ENCODE results near the gene SPRR5. TPM values are rescaled to one million over a fixed set of nuclear protein-coding genes. Genes with fewer than 3 reads are reported as not detected.

Gene SPRR5
- total and polyA plus RNA-seq, 2 experiments from 2014 or later, result not detected

DNA sequence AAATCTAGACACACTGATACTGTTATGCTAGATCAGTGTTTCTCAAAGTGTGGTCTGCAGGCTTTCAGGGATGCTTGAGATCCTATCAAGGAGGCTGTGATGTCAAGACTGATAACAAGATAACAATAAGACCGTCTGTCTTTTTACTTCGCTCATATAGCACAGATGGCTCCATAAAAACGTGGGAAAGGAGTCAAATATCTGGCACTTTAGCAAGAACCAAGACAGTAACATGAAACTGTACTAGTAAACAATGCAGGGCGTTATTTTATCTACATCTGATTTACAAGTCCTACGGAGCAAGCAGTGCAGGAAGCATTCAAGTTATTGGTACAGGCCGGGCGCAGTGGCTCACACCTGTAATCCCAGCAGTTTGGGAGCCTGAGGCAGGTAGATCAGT, 50.9 kb downstream of the SPRR5 start (continued):
- TF ChIP-seq, protein P1, sequence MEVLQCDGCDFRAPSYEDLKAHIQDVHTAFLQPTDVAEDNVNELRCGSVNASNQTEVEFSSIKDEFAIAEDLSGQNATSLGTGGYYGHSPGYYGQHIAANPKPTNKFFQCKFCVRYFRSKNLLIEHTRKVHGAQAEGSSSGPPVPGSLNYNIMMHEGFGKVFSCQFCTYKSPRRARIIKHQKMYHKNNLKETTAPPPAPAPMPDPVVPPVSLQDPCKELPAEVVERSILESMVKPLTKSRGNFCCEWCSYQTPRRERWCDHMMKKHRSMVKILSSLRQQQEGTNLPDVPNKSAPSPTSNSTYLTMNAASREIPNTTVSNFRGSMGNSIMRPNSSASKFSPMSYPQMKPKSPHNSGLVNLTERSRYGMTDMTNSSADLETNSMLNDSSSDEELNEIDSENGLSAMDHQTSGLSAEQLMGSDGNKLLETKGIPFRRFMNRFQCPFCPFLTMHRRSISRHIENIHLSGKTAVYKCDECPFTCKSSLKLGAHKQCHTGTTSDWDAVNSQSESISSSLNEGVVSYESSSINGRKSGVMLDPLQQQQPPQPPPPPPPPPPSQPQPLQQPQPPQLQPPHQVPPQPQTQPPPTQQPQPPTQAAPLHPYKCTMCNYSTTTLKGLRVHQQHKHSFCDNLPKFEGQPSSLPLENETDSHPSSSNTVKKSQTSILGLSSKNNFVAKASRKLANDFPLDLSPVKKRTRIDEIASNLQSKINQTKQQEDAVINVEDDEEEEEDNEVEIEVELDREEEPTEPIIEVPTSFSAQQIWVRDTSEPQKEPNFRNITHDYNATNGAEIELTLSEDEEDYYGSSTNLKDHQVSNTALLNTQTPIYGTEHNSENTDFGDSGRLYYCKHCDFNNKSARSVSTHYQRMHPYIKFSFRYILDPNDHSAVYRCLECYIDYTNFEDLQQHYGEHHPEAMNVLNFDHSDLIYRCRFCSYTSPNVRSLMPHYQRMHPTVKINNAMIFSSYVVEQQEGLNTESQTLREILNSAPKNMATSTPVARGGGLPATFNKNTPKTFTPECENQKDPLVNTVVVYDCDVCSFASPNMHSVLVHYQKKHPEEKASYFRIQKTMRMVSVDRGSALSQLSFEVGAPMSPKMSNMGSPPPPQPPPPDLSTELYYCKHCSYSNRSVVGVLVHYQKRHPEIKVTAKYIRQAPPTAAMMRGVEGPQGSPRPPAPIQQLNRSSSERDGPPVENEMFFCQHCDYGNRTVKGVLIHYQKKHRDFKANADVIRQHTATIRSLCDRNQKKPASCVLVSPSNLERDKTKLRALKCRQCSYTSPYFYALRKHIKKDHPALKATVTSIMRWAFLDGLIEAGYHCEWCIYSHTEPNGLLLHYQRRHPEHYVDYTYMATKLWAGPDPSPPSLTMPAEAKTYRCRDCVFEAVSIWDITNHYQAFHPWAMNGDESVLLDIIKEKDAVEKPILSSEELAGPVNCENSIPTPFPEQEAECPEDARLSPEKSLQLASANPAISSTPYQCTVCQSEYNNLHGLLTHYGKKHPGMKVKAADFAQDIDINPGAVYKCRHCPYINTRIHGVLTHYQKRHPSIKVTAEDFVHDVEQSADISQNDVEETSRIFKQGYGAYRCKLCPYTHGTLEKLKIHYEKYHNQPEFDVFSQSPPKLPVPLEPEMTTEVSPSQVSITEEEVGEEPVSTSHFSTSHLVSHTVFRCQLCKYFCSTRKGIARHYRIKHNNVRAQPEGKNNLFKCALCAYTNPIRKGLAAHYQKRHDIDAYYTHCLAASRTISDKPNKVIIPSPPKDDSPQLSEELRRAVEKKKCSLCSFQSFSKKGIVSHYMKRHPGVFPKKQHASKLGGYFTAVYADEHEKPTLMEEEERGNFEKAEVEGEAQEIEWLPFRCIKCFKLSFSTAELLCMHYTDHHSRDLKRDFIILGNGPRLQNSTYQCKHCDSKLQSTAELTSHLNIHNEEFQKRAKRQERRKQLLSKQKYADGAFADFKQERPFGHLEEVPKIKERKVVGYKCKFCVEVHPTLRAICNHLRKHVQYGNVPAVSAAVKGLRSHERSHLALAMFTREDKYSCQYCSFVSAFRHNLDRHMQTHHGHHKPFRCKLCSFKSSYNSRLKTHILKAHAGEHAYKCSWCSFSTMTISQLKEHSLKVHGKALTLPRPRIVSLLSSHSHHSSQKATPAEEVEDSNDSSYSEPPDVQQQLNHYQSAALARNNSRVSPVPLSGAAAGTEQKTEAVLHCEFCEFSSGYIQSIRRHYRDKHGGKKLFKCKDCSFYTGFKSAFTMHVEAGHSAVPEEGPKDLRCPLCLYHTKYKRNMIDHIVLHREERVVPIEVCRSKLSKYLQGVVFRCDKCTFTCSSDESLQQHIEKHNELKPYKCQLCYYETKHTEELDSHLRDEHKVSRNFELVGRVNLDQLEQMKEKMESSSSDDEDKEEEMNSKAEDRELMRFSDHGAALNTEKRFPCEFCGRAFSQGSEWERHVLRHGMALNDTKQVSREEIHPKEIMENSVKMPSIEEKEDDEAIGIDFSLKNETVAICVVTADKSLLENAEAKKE (CRISPR knock-in tag; IDR thresholded peaks at IDR 0.05), result no peak

DNA sequence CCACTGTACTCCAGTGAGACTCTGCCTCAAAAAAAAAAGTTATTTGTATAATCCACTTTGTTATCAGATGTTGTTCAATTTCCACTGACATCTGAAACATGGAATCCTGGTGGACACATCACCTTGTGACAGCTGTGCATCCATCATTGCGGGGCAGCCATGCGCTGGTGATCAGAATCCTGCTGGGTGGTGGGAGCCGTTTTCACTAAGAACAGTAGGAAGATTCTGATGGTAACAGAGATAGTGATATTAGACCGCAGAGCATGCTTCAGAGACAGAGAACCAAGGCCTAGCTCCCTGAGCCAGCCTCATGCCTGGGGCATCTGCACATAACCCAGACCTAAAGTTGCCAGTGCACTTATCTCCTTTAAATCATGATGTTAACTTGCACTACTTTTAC, 51.5 kb downstream of the SPRR5 start:
- no peaks in the 10 kb centered on the region; the same call in 1 of the 2 replicates for H3K4me1 ChIP-seq (ENCODE audit: insufficient read depth)
- H3K27me3 ChIP-seq (ENCODE audit: insufficient read depth), result no peaks in the 10 kb centered on the region
- H3K27ac ChIP-seq (ENCODE audit: low read depth), result no peak overlapping the region
- no peak overlapping the region for H3K4me2 ChIP-seq
- DNase-seq (ENCODE audit: low spot score) (no peak), ATAC-seq (no peak)
- no peak overlapping the region for H3K4me3 ChIP-seq
- peaks cover 11% of the 10 kb centered on the region; the same call in 2 of the 3 replicates for H3K4me1 Mint-ChIP-seq
- no peaks in the 10 kb centered on the region for H3F3A ChIP-seq (replicated peaks; ENCODE audit: low read depth)
- H3K9me2 ChIP-seq (ENCODE audit: insufficient read depth), result no peaks in the 10 kb centered on the region
- no peak overlapping the region for H3K4me3 Mint-ChIP-seq
- peaks cover 2% of the 10 kb centered on the region for H3K27me3 Mint-ChIP-seq (ENCODE audit: insufficient read depth, low read depth, poor library complexity)
- H3K79me2 ChIP-seq (replicated peaks; ENCODE audit: insufficient read depth), result no peaks in the 10 kb centered on the region
- H4K20me1 ChIP-seq (replicated peaks; ENCODE audit: insufficient read depth), result no peaks in the 10 kb centered on the region
- no peaks in the 10 kb centered on the region for H3K36me3 ChIP-seq (ENCODE audit: insufficient read depth)
- no peak overlapping the region for H3K27ac Mint-ChIP-seq
- H2AFZ ChIP-seq, result peak overlapping the region; percentile 48; the same call in 1 of the 2 replicates
- H3K9me3 Mint-ChIP-seq, result peaks cover 8% of the 10 kb centered on the region; the same call in 2 of the 3 replicates
- no peaks in the 10 kb centered on the region; the same call in 2 of the 3 replicates for H3K36me3 Mint-ChIP-seq (ENCODE audit: low read depth)
- TF ChIP-seq, protein P2, sequence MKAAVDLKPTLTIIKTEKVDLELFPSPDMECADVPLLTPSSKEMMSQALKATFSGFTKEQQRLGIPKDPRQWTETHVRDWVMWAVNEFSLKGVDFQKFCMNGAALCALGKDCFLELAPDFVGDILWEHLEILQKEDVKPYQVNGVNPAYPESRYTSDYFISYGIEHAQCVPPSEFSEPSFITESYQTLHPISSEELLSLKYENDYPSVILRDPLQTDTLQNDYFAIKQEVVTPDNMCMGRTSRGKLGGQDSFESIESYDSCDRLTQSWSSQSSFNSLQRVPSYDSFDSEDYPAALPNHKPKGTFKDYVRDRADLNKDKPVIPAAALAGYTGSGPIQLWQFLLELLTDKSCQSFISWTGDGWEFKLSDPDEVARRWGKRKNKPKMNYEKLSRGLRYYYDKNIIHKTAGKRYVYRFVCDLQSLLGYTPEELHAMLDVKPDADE (IDR thresholded peaks at IDR 0.05), result no peak
- TF ChIP-seq POLR2AphosphoS5 (IDR thresholded peaks at IDR 0.05; ENCODE audit: low read depth) (no peak), EZH2phosphoT487 (IDR thresholded peaks at IDR 0.05; ENCODE audit: unreplicated experiment) (no peak), ZNF331 (CRISPR knock-in tag; IDR thresholded peaks at IDR 0.05; ENCODE audit: low read depth) (no peak)
- TF ChIP-seq, protein P3, sequence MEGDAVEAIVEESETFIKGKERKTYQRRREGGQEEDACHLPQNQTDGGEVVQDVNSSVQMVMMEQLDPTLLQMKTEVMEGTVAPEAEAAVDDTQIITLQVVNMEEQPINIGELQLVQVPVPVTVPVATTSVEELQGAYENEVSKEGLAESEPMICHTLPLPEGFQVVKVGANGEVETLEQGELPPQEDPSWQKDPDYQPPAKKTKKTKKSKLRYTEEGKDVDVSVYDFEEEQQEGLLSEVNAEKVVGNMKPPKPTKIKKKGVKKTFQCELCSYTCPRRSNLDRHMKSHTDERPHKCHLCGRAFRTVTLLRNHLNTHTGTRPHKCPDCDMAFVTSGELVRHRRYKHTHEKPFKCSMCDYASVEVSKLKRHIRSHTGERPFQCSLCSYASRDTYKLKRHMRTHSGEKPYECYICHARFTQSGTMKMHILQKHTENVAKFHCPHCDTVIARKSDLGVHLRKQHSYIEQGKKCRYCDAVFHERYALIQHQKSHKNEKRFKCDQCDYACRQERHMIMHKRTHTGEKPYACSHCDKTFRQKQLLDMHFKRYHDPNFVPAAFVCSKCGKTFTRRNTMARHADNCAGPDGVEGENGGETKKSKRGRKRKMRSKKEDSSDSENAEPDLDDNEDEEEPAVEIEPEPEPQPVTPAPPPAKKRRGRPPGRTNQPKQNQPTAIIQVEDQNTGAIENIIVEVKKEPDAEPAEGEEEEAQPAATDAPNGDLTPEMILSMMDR (conservative IDR thresholded peaks at IDR 0.05; ENCODE audit: low read depth in 2 of 2), result no peak
- TF ChIP-seq, protein P1 (CRISPR knock-in tag; IDR thresholded peaks at IDR 0.05), result no peak

All from GM23338 (cell line).